ENCODE data around the gene MRM3.

The MRM3 gene

DNA sequence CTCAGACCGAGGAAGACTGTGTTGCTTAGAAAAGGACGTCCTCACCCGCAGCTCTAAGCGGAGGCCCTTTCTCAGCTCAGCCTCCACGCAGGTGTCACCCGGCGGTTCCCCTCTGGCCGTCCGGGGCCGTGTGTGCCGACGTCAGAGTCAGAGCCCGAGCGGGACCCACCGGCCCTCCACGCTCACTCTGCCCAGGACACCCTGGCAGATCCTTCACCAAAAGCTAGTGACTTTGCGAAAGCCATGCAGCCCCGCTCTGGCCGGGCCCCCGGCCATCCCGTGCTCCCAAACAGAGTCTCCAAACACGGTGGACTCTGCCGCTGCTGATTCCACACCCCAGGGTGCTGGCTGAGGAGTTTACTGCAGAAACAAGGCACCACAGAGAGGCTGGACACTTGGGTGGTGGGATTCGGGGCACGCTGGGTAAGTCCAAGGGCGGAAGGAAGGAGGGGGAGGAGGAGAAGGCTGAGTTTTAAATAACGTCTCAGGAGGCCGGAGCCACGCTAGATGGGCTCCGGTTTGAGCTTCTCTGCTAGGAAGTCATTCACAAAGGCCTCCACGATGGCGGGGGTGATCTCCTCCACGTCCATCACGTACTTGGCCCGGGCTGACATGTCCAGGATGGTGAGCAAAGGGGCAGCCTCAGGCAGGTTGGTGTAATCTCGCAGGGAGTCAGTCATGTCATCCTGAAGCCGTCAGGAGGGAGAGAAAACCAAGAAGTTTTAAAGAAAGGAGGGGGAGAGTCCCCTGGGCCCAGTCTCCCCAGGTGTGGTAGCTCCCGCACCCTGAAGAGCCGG is 18.5 kb downstream of the MRM3 start:
- no peaks in the 10 kb centered on the region for H3K4me1 ChIP-seq (ENCODE audit: control insufficient read depth, insufficient read depth, low read length)
- no peaks in the 10 kb centered on the region for H3K9me3 ChIP-seq (ENCODE audit: control insufficient read depth, insufficient read depth, low read depth, low read length)
- CTCF ChIA-PET, result interaction anchor here (1.1 to 11.0 kb wide), 2 partner anchors 79 to 180 kb away, joined by 4 to 173 read pairs; partner anchors contain the start of gene NXN
- TF ChIP-seq, protein P1, sequence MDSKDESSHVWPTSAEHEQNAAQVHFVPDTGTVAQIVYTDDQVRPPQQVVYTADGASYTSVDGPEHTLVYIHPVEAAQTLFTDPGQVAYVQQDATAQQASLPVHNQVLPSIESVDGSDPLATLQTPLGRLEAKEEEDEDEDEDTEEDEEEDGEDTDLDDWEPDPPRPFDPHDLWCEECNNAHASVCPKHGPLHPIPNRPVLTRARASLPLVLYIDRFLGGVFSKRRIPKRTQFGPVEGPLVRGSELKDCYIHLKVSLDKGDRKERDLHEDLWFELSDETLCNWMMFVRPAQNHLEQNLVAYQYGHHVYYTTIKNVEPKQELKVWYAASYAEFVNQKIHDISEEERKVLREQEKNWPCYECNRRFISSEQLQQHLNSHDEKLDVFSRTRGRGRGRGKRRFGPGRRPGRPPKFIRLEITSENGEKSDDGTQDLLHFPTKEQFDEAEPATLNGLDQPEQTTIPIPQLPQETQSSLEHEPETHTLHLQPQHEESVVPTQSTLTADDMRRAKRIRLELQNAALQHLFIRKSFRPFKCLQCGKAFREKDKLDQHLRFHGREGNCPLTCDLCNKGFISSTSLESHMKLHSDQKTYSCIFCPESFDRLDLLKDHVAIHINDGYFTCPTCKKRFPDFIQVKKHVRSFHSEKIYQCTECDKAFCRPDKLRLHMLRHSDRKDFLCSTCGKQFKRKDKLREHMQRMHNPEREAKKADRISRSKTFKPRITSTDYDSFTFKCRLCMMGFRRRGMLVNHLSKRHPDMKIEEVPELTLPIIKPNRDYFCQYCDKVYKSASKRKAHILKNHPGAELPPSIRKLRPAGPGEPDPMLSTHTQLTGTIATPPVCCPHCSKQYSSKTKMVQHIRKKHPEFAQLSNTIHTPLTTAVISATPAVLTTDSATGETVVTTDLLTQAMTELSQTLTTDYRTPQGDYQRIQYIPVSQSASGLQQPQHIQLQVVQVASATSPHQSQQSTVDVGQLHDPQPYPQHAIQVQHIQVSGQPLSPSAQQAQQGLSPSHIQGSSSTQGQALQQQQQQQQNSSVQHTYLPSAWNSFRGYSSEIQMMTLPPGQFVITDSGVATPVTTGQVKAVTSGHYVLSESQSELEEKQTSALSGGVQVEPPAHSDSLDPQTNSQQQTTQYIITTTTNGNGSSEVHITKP (tag by site-specific recombination; IDR thresholded peaks at IDR 0.05), result peak; percentile 84
- no peak for TF ChIP-seq ZNF777 (tag by site-specific recombination; IDR thresholded peaks at IDR 0.05; ENCODE audit: borderline replicate concordance)
- peaks cover 0 to 16% of the 10 kb centered on the region in 2 experiments; a peak in 2 of 3 replicates for H3K36me3 ChIP-seq (ENCODE audit: control insufficient read depth in 2 of 2, insufficient read depth in 1 of 2, low read length in 2 of 2)
- H3K27ac ChIP-seq (ENCODE audit: extremely low read depth, low read depth, low read length), result no peak overlapping the region
- H3K4me3 ChIP-seq (ENCODE audit: low read depth, low read length), result no peak overlapping the region
- POLR2A ChIA-PET, result no interaction called here

DNA sequence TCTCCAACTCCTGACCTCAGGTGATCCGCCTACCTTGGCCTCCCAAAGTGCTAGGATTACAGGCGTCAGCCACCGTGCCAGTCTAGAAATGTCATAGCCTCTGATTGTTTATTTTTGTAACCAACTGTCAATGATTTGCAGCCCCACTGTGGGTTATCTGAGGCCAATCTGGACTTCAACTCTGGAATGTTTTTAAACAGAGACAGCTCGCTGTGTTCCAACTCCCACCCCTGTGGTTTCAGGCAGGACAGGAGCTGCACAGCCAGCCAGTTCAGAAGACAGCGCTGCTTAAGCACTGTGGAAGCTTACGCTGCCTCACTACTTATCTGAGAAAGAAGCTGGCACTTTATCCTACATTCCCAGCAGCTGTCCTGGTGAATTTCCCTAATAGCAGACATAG is 19.5 kb downstream of the MRM3 start:
- CTCF ChIA-PET, result interaction anchor here (0.6 to 11.0 kb wide), 3 partner anchors 125 to 195 kb away, joined by 3 to 173 read pairs (median 6); partner anchors contain the start of genes NXN and TIMM22
- H3K27ac ChIP-seq (ENCODE audit: extremely low read depth, low read depth, low read length), result no peak overlapping the region
- H3K36me3 ChIP-seq (ENCODE audit: control insufficient read depth in 2 of 2, insufficient read depth in 1 of 2, low read length in 2 of 2), result peaks cover 0 to 12% of the 10 kb centered on the region in 2 experiments; a peak in 2 of 3 replicates
- no peaks in the 10 kb centered on the region for H3K9me3 ChIP-seq (ENCODE audit: control insufficient read depth, insufficient read depth, low read depth, low read length)
- H3K4me3 ChIP-seq (ENCODE audit: low read depth, low read length), result no peak overlapping the region
- POLR2A ChIA-PET, result no interaction called here
- TF ChIP-seq ZIC2 (tag by site-specific recombination; IDR thresholded peaks at IDR 0.05), result peak; percentile 57
- TF ChIP-seq ZNF664 (tag by site-specific recombination; IDR thresholded peaks at IDR 0.05), result no peak
- 0 out of 2 replicates have a peak, but pooled peaks have one; percentile 18 for TF ChIP-seq OSR2 (tag by site-specific recombination; IDR thresholded peaks at IDR 0.05)
- H3K4me1 ChIP-seq (ENCODE audit: control insufficient read depth, insufficient read depth, low read length), result no peaks in the 10 kb centered on the region

DNA sequence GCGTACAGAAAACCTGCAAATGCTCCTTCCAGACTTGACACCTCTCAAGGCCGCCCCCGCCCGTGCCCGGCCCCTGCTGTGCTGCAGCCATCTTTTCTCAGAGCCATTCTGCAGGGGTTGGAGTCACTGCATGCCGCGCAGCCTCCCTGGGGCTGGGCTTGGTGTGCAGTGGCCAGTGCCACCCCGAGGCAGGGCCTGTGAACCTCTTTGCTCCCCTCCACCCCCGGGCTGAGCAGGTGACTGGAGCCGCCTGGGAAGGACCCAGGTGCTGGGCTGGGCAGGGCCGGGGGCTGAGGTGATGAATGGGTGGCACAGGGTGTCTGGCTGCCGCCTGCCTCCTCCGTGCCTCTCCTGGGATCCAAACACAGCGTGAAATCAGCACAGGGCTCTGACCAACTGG is 20.3 kb downstream of the MRM3 start:
- H3K4me3 ChIP-seq (ENCODE audit: low read depth, low read length), result no peak overlapping the region

More for the DNA sequence above, 20.3 kb downstream of the MRM3 start:
- TF ChIP-seq EGR2 (tag by site-specific recombination; IDR thresholded peaks at IDR 0.05; ENCODE audit: low read depth) (0 out of 2 replicates have a peak, but pooled peaks have one; percentile 9), BCL11A (tag by site-specific recombination; IDR thresholded peaks at IDR 0.05; ENCODE audit: low read depth) (no peak)
- TF ChIP-seq, protein P2, sequence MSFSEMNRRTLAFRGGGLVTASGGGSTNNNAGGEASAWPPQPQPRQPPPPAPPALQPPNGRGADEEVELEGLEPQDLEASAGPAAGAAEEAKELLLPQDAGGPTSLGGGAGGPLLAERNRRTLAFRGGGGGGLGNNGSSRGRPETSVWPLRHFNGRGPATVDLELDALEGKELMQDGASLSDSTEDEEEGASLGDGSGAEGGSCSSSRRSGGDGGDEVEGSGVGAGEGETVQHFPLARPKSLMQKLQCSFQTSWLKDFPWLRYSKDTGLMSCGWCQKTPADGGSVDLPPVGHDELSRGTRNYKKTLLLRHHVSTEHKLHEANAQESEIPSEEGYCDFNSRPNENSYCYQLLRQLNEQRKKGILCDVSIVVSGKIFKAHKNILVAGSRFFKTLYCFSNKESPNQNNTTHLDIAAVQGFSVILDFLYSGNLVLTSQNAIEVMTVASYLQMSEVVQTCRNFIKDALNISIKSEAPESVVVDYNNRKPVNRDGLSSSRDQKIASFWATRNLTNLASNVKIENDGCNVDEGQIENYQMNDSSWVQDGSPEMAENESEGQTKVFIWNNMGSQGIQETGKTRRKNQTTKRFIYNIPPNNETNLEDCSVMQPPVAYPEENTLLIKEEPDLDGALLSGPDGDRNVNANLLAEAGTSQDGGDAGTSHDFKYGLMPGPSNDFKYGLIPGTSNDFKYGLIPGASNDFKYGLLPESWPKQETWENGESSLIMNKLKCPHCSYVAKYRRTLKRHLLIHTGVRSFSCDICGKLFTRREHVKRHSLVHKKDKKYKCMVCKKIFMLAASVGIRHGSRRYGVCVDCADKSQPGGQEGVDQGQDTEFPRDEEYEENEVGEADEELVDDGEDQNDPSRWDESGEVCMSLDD (tag by site-specific recombination; IDR thresholded peaks at IDR 0.05), result no peak
- Histone ChIP-seq H3K36me3 (ENCODE audit: control insufficient read depth in 2 of 2, insufficient read depth in 1 of 2, low read length in 2 of 2) (peaks cover 0 to 12% of the 10 kb centered on the region in 2 experiments; a peak in 2 of 3 replicates), H3K27ac (ENCODE audit: extremely low read depth, low read depth, low read length) (no peak overlapping the region), H3K9me3 (ENCODE audit: control insufficient read depth, insufficient read depth, low read depth, low read length) (no peaks in the 10 kb centered on the region), H3K4me1 (ENCODE audit: control insufficient read depth, insufficient read depth, low read length) (no peaks in the 10 kb centered on the region)
- POLR2A ChIA-PET, result no interaction called here
- CTCF ChIA-PET, result interaction anchor here (1.6 to 11.0 kb wide), 2 partner anchors 178 to 194 kb away, joined by 3 to 173 read pairs; partner anchors contain the start of genes NXN and TIMM22

Measured in HEK293 (cell line).